ENCODE measurements around the gene WWC1. TPM values are rescaled to one million over a fixed set of nuclear protein-coding genes. Genes with fewer than 3 reads are reported as not detected.
"Not testable (repeated sequence)": the region's sequence is repeated elsewhere in the genome, so short reads cannot be mapped to it uniquely, and the experiment has no call there.

The WWC1 gene
- total RNA-seq, 1 experiment from 2014 or later = 52.6 TPM

GRCh38 chr5:168339772-168340140 lies 48.3 kb downstream of the WWC1 start:
- DNase-seq (ENCODE audit: low read depth, low spot score); intact Hi-C loops (cut with micrococcal nuclease): not testable (repeated sequence)
- H3K79me2 ChIP-seq (ENCODE audit: insufficient read depth, low read length) = peaks cover 87% of the 10 kb centered on the region

GRCh38 chr5:168340487-168340886 lies 49.0 kb downstream of the WWC1 start:
- TF ChIP-seq, protein P1, sequence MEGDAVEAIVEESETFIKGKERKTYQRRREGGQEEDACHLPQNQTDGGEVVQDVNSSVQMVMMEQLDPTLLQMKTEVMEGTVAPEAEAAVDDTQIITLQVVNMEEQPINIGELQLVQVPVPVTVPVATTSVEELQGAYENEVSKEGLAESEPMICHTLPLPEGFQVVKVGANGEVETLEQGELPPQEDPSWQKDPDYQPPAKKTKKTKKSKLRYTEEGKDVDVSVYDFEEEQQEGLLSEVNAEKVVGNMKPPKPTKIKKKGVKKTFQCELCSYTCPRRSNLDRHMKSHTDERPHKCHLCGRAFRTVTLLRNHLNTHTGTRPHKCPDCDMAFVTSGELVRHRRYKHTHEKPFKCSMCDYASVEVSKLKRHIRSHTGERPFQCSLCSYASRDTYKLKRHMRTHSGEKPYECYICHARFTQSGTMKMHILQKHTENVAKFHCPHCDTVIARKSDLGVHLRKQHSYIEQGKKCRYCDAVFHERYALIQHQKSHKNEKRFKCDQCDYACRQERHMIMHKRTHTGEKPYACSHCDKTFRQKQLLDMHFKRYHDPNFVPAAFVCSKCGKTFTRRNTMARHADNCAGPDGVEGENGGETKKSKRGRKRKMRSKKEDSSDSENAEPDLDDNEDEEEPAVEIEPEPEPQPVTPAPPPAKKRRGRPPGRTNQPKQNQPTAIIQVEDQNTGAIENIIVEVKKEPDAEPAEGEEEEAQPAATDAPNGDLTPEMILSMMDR (IDR thresholded peaks at IDR 0.05 in 2 of 3, conservative IDR thresholded peaks at IDR 0.05 in 1 of 3; ENCODE audit: borderline replicate concordance in 1 of 3, insufficient read depth in 1 of 3, low read depth in 2 of 3, low read length in 2 of 3) = no peak
- TF ChIP-seq, protein P2, sequence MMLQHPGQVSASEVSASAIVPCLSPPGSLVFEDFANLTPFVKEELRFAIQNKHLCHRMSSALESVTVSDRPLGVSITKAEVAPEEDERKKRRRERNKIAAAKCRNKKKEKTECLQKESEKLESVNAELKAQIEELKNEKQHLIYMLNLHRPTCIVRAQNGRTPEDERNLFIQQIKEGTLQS (IDR thresholded peaks at IDR 0.05) = no peak
- TF ChIP-seq EZH2 (IDR thresholded peaks at IDR 0.05) (no peak), ZFX (IDR thresholded peaks at IDR 0.05) (no peak), JUND (IDR thresholded peaks at IDR 0.05) (no peak), SRF (IDR thresholded peaks at IDR 0.05; ENCODE audit: low read depth) (no peak), POLR2AphosphoS5 (IDR thresholded peaks at IDR 0.05; ENCODE audit: low read depth, low read length) (no peak)
- TF ChIP-seq, protein P3, sequence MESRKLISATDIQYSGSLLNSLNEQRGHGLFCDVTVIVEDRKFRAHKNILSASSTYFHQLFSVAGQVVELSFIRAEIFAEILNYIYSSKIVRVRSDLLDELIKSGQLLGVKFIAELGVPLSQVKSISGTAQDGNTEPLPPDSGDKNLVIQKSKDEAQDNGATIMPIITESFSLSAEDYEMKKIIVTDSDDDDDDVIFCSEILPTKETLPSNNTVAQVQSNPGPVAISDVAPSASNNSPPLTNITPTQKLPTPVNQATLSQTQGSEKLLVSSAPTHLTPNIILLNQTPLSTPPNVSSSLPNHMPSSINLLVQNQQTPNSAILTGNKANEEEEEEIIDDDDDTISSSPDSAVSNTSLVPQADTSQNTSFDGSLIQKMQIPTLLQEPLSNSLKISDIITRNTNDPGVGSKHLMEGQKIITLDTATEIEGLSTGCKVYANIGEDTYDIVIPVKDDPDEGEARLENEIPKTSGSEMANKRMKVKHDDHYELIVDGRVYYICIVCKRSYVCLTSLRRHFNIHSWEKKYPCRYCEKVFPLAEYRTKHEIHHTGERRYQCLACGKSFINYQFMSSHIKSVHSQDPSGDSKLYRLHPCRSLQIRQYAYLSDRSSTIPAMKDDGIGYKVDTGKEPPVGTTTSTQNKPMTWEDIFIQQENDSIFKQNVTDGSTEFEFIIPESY (IDR thresholded peaks at IDR 0.05; ENCODE audit: extremely low read depth, insufficient replicate concordance, low read length) = no peak
- TF ChIP-seq, protein P4, sequence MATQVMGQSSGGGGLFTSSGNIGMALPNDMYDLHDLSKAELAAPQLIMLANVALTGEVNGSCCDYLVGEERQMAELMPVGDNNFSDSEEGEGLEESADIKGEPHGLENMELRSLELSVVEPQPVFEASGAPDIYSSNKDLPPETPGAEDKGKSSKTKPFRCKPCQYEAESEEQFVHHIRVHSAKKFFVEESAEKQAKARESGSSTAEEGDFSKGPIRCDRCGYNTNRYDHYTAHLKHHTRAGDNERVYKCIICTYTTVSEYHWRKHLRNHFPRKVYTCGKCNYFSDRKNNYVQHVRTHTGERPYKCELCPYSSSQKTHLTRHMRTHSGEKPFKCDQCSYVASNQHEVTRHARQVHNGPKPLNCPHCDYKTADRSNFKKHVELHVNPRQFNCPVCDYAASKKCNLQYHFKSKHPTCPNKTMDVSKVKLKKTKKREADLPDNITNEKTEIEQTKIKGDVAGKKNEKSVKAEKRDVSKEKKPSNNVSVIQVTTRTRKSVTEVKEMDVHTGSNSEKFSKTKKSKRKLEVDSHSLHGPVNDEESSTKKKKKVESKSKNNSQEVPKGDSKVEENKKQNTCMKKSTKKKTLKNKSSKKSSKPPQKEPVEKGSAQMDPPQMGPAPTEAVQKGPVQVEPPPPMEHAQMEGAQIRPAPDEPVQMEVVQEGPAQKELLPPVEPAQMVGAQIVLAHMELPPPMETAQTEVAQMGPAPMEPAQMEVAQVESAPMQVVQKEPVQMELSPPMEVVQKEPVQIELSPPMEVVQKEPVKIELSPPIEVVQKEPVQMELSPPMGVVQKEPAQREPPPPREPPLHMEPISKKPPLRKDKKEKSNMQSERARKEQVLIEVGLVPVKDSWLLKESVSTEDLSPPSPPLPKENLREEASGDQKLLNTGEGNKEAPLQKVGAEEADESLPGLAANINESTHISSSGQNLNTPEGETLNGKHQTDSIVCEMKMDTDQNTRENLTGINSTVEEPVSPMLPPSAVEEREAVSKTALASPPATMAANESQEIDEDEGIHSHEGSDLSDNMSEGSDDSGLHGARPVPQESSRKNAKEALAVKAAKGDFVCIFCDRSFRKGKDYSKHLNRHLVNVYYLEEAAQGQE (IDR thresholded peaks at IDR 0.05; ENCODE audit: low read depth) = no peak
- peaks cover 18 to 48% of the 10 kb centered on the region in 2 experiments for H3K4me1 ChIP-seq (ENCODE audit: control insufficient read depth in 1 of 2, insufficient read depth in 2 of 2, low read length in 2 of 2)
- ChIA-PET CTCF (no interaction called here), RAD21 (ENCODE audit: low non-redundant PET in 1 of 2, low total read pairs in 2 of 2, uncharacterized antibody in 2 of 2, unreplicated experiment in 2 of 2) (no interaction called here), POLR2A (no interaction called here)
- intact Hi-C loops (cut with micrococcal nuclease) = no loop called here
- peak overlapping the region; percentile 60 for H3K4me2 ChIP-seq (ENCODE audit: low read length)
- no peak overlapping the region for H3K9ac ChIP-seq (ENCODE audit: low read length)
- H3K9me2 ChIP-seq (ENCODE audit: insufficient read depth) = no peaks in the 10 kb centered on the region
- no peak overlapping the region for H2AFZ ChIP-seq (ENCODE audit: low read depth, low read length, poor library complexity, severe bottlenecking)
- ATAC-seq (no peak), DNase-seq (ENCODE audit: low read depth, low spot score) (no peak)
- no peaks in the 10 kb centered on the region for H3K9me3 ChIP-seq (ENCODE audit: control insufficient read depth in 1 of 2, insufficient read depth in 1 of 2, low read depth in 1 of 2, low read length in 2 of 2)
- no peaks in the 10 kb centered on the region for H3K27me3 ChIP-seq (ENCODE audit: insufficient read depth, low read length)
- no TSS peak for BruUV-seq (replicated peaks)
- no peaks in the 10 kb centered on the region for H3K36me3 ChIP-seq (ENCODE audit: control insufficient read depth in 1 of 2, insufficient read depth in 2 of 2, low read length in 2 of 2)
- peaks cover 7% of the 10 kb centered on the region; the same call in 1 of the 2 replicates for H4K20me1 ChIP-seq (ENCODE audit: insufficient read depth)
- no peak overlapping the region for H3K4me3 ChIP-seq (replicated peaks in 1 of 2; ENCODE audit: low read depth in 1 of 2, low read length in 2 of 2)
- H3K79me2 ChIP-seq (ENCODE audit: insufficient read depth, low read length) = peaks cover 87% of the 10 kb centered on the region
- H3K27ac ChIP-seq (ENCODE audit: low read depth, low read length) = no peak overlapping the region

More at GRCh38 chr5:168339772-168340140, 48.3 kb downstream of the WWC1 start:
- H3K27ac ChIP-seq (ENCODE audit: low read depth, low read length); H3K9me2 ChIP-seq (ENCODE audit: insufficient read depth); CTCF ChIA-PET; BruUV-seq (replicated peaks); RAD21 ChIA-PET (ENCODE audit: low non-redundant PET in 1 of 2, low total read pairs in 2 of 2, uncharacterized antibody in 2 of 2, unreplicated experiment in 2 of 2); H3K27me3 ChIP-seq (ENCODE audit: insufficient read depth, low read length); ATAC-seq; H3K9me3 ChIP-seq (ENCODE audit: control insufficient read depth in 1 of 2, insufficient read depth in 1 of 2, low read depth in 1 of 2, low read length in 2 of 2); H3K4me3 ChIP-seq (replicated peaks in 1 of 2; ENCODE audit: low read depth in 1 of 2, low read length in 2 of 2); H2AFZ ChIP-seq (ENCODE audit: low read depth, low read length, poor library complexity, severe bottlenecking); H3K36me3 ChIP-seq (ENCODE audit: control insufficient read depth in 1 of 2, insufficient read depth in 2 of 2, low read length in 2 of 2); POLR2A ChIA-PET; H3K4me2 ChIP-seq (ENCODE audit: low read length); H3K9ac ChIP-seq (ENCODE audit: low read length): not testable (repeated sequence)
- Histone ChIP-seq H4K20me1 (ENCODE audit: insufficient read depth) (peaks cover 13% of the 10 kb centered on the region; the same call in 1 of the 2 replicates), H3K4me1 (ENCODE audit: control insufficient read depth in 1 of 2, insufficient read depth in 2 of 2, low read length in 2 of 2) (peaks cover 18 to 41% of the 10 kb centered on the region in 2 experiments)
